Duodenal mucosa (tissue), 2 donors: ENCODE measurements around the gene HTR1D.

Experiments used
- H3K27ac ChIP-seq: one replicate; pipeline ENCODE4 v1.7.0; 2013; ENCODE audit warnings: low read depth, low read length
- H3K27me3 ChIP-seq, 2 donors: one replicate each; pipeline ENCODE4 v1.7.0; 2013; ENCODE audit warnings: low read length in 2 of 2, control low read depth in 1 of 2; ENCODE audit not compliant: insufficient read depth in 2 of 2, control insufficient read depth in 1 of 2
- H3K36me3 ChIP-seq, 2 donors: one replicate each; pipeline ENCODE4 v1.7.0; 2013; ENCODE audit warnings: low read length in 2 of 2, control low read depth in 1 of 2; ENCODE audit not compliant: insufficient read depth in 2 of 2, control insufficient read depth in 1 of 2
- H3K4me1 ChIP-seq, 2 donors: one replicate each; pipeline ENCODE4 v1.7.0; 2013; ENCODE audit warnings: low read length in 2 of 2, control low read depth in 1 of 2; ENCODE audit not compliant: insufficient read depth in 2 of 2, control insufficient read depth in 1 of 2
- H3K4me3 ChIP-seq, 2 donors: one replicate each; pipeline ENCODE4 v1.7.0; 2013; ENCODE audit warnings: low read length in 2 of 2, low read depth in 1 of 2
- H3K9ac ChIP-seq, 2 donors: one replicate each; pipeline ENCODE4 v1.7.0; 2013; ENCODE audit warnings: low read length in 2 of 2, low read depth in 1 of 2
- H3K9me3 ChIP-seq, 2 donors: one replicate each; pipeline ENCODE4 v1.7.0; 2013; ENCODE audit warnings: low read length in 2 of 2, control low read depth in 1 of 2; ENCODE audit not compliant: control insufficient read depth in 1 of 2

The HTR1D gene

DNA sequence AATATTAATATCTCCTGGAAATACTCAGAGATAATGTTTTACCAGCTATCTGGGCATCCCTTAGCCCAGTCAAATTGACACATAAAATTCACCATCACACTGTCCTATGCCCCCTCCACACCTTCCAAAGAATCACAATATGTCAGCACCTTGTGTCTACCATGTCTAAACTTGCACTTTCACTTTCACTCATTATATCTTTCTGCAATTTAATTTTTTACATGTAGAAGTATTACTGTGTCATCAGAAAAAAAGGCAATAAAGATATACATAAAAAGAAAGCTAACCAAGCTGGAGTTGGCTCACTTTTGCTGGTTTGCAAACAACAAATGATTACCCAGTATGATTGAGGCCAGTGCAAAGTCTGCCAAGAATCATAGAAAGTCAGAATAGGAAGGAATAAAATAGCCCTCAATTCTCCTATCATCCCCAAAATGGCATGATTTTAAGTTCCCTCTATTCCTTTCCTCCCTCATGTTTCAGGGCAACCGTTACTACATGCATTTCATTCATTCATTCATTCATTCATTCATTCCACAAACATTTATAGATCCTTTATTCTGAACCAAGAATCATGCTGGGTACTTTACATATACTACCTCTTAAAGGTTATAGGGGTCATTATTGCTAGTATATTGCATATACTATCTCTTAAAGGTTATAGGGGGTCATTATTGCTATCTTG lies 42.7 kb downstream of the HTR1D start:
- peak overlapping the region in 1 of 2 donors; percentile 0 for H3K4me3 ChIP-seq
- no peak overlapping the region for H3K9ac ChIP-seq
- H3K9me3 ChIP-seq, result no peaks in the 10 kb centered on the region
- peaks cover 27 to 33% of the 10 kb centered on the region in 2 donors for H3K4me1 ChIP-seq
- H3K36me3 ChIP-seq, result no peaks in the 10 kb centered on the region
- H3K27ac ChIP-seq, result no peak overlapping the region
- no peaks in the 10 kb centered on the region for H3K27me3 ChIP-seq

DNA sequence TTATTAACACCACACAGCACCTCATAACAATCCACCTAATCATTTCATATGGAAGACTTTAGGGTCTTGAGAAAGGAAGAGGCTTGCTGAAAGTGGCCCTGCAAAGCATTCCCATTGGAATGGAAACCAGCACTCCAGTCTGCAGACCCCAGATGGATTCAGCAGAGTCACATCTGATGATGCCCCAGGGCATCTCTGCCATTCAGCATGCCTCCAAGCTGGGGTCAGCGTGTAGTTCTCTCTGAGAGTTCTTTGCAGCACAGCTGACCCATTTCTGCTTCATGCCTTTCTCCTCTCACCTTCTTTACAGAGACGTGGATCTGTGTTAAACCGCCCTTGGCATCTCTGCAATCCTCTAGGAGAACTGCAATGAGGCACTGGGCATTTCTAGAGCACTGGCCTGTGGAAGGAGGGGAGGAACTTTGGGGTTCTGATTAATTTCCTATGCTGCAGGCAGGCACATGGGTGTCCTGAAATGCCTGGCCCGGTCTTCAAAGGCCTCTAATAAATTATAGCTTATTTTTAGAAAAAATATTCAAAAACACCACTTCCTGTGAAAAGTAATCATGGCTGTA lies 46.0 kb downstream of the HTR1D start:
- H3K27ac ChIP-seq, result no peak overlapping the region
- no peaks in the 10 kb centered on the region for H3K27me3 ChIP-seq
- peaks cover 21 to 38% of the 10 kb centered on the region in 2 donors for H3K4me1 ChIP-seq
- no peaks in the 10 kb centered on the region for H3K36me3 ChIP-seq
- no peak overlapping the region for H3K4me3 ChIP-seq
- no peaks in the 10 kb centered on the region for H3K9me3 ChIP-seq
- H3K9ac ChIP-seq, result no peak overlapping the region

GRCh38 chr1:23169727-23170335 lies 47.5 kb downstream of the HTR1D start:
- Histone ChIP-seq H3K27ac (no peak overlapping the region), H3K4me3 (peak overlapping the region; percentile 9 to 53), H3K4me1 (peaks cover 17 to 35% of the 10 kb centered on the region in 2 donors), H3K36me3 (no peaks in the 10 kb centered on the region), H3K9ac (no peak overlapping the region), H3K9me3 (no peaks in the 10 kb centered on the region), H3K27me3 (no peaks in the 10 kb centered on the region)

DNA sequence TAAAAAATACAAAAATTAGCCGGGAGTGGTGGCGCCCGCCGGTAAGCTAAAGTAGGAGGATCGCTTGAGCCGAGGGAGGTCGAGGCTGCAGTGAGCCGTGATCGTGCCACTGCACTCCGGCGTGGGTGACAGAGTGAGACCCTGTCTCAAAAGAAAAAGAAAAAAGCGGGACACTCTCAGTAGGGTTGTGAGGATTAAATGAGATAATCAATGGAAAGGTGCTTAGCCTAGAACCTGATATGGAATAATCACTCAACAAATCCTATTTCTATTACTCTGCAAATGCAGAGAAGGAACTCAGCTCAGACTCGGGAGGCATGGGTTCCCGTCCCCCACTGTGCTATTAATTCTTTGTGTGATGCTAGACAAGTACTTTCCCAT lies 48.1 kb downstream of the HTR1D start:
- H3K27ac ChIP-seq, result no peak overlapping the region
- no peaks in the 10 kb centered on the region for H3K27me3 ChIP-seq
- peak overlapping the region; percentile 53 to 91 for H3K4me3 ChIP-seq
- no peaks in the 10 kb centered on the region for H3K36me3 ChIP-seq
- peaks cover 19 to 38% of the 10 kb centered on the region in 2 donors for H3K4me1 ChIP-seq
- H3K9ac ChIP-seq, result no peak overlapping the region
- H3K9me3 ChIP-seq, result no peaks in the 10 kb centered on the region

DNA sequence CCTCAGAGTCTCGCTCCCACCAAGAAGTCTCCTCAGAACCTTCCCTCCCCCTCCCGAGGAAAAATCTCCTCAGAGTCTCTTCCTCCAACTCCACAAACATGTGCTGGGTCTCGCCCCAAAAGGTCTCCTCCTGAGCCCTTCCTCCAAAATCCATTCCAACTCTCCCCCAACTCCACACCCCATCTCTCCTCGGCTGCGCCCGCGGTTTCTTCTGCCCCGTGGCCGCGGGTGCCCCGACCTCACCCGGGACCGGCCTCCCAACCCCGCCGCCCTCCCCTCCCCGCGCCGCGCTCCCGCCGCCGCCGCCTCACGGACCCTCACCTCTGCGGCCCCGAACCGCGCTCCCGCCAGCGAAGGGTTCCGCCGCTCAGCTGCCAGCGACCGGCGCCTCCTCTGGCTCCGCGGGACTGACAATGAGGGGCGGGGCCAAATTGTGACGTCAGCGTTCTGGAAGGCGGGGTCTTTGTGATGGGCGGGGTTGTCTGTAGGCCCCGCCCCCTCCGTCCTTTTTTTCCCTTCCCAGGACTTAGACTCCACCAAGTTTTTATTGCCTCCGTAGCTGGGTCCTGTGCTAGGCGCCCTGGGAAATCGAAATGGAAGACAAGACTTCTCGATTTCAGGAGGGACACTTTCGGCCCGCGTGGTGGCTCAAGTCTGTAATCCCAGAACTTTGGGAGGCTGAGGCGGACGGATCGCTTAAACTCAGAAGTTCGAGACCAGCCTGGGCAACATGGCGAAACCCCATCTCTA lies 48.7 kb downstream of the HTR1D start, which contains the start of gene LUZP1:
TSS of gene LUZP1 (minus strand) at position 412 of the 750 bp plus-strand sequence.
- H3K4me3 ChIP-seq, result peak within 1 kb of the TSS; percentile 91 to 93
- no peaks in the 10 kb centered on the region for H3K27me3 ChIP-seq
- H3K9ac ChIP-seq, result peak within 1 kb of the TSS; percentile 84 to 87
- peak within 1 kb of the TSS; percentile 83 for H3K27ac ChIP-seq
- no peaks in the 10 kb centered on the region for H3K9me3 ChIP-seq
- H3K4me1 ChIP-seq, result peaks cover 22 to 42% of the 10 kb centered on the region in 2 donors
- H3K36me3 ChIP-seq, result no peaks in the 10 kb centered on the region

GRCh38 chr1:23168079-23168444 lies 49.2 kb downstream of the HTR1D start:
- peak overlapping the region; percentile 76 to 84 for H3K9ac ChIP-seq
- H3K36me3 ChIP-seq, result no peaks in the 10 kb centered on the region
- peak overlapping the region; percentile 91 to 93 for H3K4me3 ChIP-seq
- peak overlapping the region; percentile 83 for H3K27ac ChIP-seq
- peaks cover 24 to 44% of the 10 kb centered on the region in 2 donors for H3K4me1 ChIP-seq
- no peaks in the 10 kb centered on the region for H3K27me3 ChIP-seq
- H3K9me3 ChIP-seq, result no peaks in the 10 kb centered on the region

GRCh38 chr1:23167353-23168078 lies 49.8 kb downstream of the HTR1D start:
- Histone ChIP-seq H3K9ac (peak overlapping the region; percentile 84 to 87), H3K4me1 (peaks cover 24 to 49% of the 10 kb centered on the region in 2 donors), H3K27me3 (no peaks in the 10 kb centered on the region), H3K4me3 (peak overlapping the region; percentile 91 to 93), H3K36me3 (no peaks in the 10 kb centered on the region), H3K9me3 (no peaks in the 10 kb centered on the region), H3K27ac (peak overlapping the region; percentile 83)

DNA sequence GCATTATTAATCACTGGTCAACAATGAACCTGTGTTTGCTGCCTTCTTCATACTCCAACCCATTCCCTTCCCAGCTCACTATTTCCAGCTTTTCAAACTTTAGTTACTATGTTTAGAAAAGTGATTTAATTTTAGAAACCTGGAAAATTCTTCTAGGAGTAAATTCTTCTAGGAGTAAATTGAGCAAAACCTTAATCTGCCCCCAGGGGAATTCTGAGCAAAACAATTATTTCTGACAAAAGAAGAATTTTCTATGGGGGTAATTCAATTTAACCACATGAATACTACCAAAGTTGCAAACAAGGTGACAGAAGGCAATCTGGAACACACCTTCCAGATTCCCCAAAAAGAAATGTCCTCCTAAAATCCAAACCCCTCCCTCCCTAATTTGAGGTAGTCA lies 50.4 kb downstream of the HTR1D start:
- Histone ChIP-seq H3K9me3 (no peaks in the 10 kb centered on the region), H3K27me3 (no peaks in the 10 kb centered on the region), H3K27ac (peak overlapping the region; percentile 83), H3K9ac (peak overlapping the region; percentile 84 to 87), H3K36me3 (no peaks in the 10 kb centered on the region), H3K4me3 (peak overlapping the region; percentile 91 to 93), H3K4me1 (peaks cover 24 to 49% of the 10 kb centered on the region in 2 donors)

DNA sequence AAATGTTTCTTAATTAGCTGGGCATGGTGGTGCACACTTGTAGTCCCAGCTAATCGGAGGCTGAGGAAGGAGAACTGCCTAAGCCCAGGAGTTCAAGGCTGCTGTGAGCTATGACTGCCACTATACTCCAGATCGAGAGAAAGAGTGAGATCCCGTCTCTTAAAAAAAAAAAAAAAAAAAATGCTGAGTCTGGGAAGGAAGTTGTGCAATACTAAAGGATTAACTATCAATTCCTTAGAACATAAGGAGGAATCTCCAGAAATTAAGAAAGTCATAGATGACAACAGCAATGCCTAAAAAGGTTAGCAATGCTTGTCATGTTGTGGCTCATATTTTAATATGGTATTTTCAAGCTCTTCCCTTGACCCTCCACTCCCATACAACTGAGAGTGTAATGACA lies 53.9 kb downstream of the HTR1D start:
- H3K4me1 ChIP-seq, result peaks cover 37 to 53% of the 10 kb centered on the region in 2 donors
- H3K4me3 ChIP-seq, result no peak overlapping the region
- H3K9ac ChIP-seq, result no peak overlapping the region
- no peaks in the 10 kb centered on the region for H3K27me3 ChIP-seq
- H3K9me3 ChIP-seq, result no peaks in the 10 kb centered on the region
- no peaks in the 10 kb centered on the region for H3K36me3 ChIP-seq
- no peak overlapping the region for H3K27ac ChIP-seq
